MCF 10A (cell line): ENCODE data around the gene FAR1. TPM values are rescaled to one million over a fixed set of nuclear protein-coding genes. Genes with fewer than 3 reads are reported as not detected.
"Not testable (repeated sequence)": the region's sequence is repeated elsewhere in the genome, so short reads cannot be mapped to it uniquely, and the experiment has no call there.

Experiments
- BruUV-seq: library from RNA; stranded (reverse); fragments of 400-500 nt; replicated peaks from 2 replicates; lab custom pipeline; 2021; lab: Mats Ljungman, UMichigan
- CTCF ChIA-PET: fragments of 300-600 bp; sonication (Branson Sonifier 250); formaldehyde crosslinking; extraction: SDS; loops from one replicate; lab custom pipeline; 2021; ENCODE audit warnings: antibody characterized with exemption, inconsistent platforms; lab: Yijun Ruan, JAX
- POLR2A ChIA-PET: fragments of 300-600, 350-650 bp; sonication (Branson Sonifier 250); formaldehyde crosslinking; extraction: SDS; loops from one replicate; lab custom pipeline; 2020; ENCODE audit warnings: antibody characterized with exemption, inconsistent platforms; lab: Yijun Ruan, JAX
- DNase-seq: peaks from one replicate; pipeline ENCODE4 v3.0.0-alpha.2; 2018; ENCODE audit not compliant: unreplicated experiment
- H3K27ac Mint-ChIP-seq: one replicate; pipeline ENCODE4 v1.8.0; 2022; ENCODE audit warnings: mild to moderate bottlenecking, low read depth, mixed read lengths; ENCODE audit not compliant: unreplicated experiment
- H3K27me3 Mint-ChIP-seq: one replicate; pipeline ENCODE4 v1.8.0; 2022; ENCODE audit warnings: mixed read lengths; ENCODE audit not compliant: insufficient read depth, unreplicated experiment
- H3K36me3 Mint-ChIP-seq: one replicate; pipeline ENCODE4 v1.8.0; 2022; ENCODE audit warnings: mild to moderate bottlenecking, moderate library complexity, mixed read lengths; ENCODE audit not compliant: insufficient read depth, unreplicated experiment
- H3K4me1 Mint-ChIP-seq: one replicate; pipeline ENCODE4 v1.8.0; 2022; ENCODE audit warnings: mixed read lengths; ENCODE audit not compliant: insufficient read depth, unreplicated experiment
- H3K4me3 Mint-ChIP-seq: one replicate; pipeline ENCODE4 v1.8.0; 2022; ENCODE audit warnings: mild to moderate bottlenecking, moderate library complexity, mixed read lengths; ENCODE audit not compliant: unreplicated experiment
- H3K9me3 Mint-ChIP-seq: one replicate; pipeline ENCODE4 v1.8.0; 2022; ENCODE audit warnings: mixed read lengths; ENCODE audit not compliant: unreplicated experiment
- intact Hi-C: fragments of 100-400 bp; cut with micrococcal nuclease; formaldehyde crosslinking; loops from 2 replicates; pipeline ENCODE4 v1.14.1; 2022
- total RNA-seq: library from RNA; stranded (reverse); gene quantifications from 2 replicates; pipeline ENCODE4 v1.2.3, GENCODE V29; 2022
- TF ChIP-seq, protein P1 (sequence below): fragments of 200-600 bp; IDR thresholded peaks from one replicate; pipeline ENCODE4 v1.8.0; 2022; ENCODE audit warnings: antibody characterized with exemption, mild to moderate bottlenecking; ENCODE audit not compliant: unreplicated experiment

FAR1 gene
- total RNA-seq, 1 experiment from 2014 or later = 112 TPM

DNA sequence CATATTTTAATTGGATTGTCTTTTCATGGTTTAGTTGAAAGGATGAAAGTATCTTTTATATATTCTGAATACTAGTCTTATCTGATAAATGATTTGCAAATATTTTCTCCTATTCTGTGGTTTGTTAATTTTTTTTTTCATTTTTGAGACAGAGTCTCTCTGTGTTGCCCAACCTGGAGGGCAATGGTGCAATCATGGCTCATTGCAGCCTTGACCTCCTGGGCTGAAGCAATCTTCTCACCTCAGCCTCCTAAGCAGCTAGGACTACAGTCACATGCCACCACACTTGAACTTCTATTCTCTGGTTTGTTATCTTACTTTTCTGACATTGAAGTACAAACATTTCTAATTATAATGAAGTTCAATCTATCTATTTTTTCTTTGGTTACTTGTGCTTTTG is 30.0 kb upstream of the FAR1 start:
- TF ChIP-seq, protein P1, sequence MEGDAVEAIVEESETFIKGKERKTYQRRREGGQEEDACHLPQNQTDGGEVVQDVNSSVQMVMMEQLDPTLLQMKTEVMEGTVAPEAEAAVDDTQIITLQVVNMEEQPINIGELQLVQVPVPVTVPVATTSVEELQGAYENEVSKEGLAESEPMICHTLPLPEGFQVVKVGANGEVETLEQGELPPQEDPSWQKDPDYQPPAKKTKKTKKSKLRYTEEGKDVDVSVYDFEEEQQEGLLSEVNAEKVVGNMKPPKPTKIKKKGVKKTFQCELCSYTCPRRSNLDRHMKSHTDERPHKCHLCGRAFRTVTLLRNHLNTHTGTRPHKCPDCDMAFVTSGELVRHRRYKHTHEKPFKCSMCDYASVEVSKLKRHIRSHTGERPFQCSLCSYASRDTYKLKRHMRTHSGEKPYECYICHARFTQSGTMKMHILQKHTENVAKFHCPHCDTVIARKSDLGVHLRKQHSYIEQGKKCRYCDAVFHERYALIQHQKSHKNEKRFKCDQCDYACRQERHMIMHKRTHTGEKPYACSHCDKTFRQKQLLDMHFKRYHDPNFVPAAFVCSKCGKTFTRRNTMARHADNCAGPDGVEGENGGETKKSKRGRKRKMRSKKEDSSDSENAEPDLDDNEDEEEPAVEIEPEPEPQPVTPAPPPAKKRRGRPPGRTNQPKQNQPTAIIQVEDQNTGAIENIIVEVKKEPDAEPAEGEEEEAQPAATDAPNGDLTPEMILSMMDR = no peak
- Mint-ChIP-seq H3K9me3 (no peaks in the 10 kb centered on the region), H3K36me3 (no peaks in the 10 kb centered on the region), H3K27me3 (peaks cover 35% of the 10 kb centered on the region), H3K27ac (no peak overlapping the region), H3K4me3 (no peak overlapping the region), H3K4me1 (no peaks in the 10 kb centered on the region)
- BruUV-seq = no TSS peak
- intact Hi-C loops = no loop called here
- POLR2A ChIA-PET = interaction anchor here (0.5 kb wide), 1 partner anchor 23 kb away, joined by 4 read pairs; no protein-coding TSS in a partner anchor
- peak; percentile 16 for DNase-seq
- CTCF ChIA-PET = no interaction called here

DNA sequence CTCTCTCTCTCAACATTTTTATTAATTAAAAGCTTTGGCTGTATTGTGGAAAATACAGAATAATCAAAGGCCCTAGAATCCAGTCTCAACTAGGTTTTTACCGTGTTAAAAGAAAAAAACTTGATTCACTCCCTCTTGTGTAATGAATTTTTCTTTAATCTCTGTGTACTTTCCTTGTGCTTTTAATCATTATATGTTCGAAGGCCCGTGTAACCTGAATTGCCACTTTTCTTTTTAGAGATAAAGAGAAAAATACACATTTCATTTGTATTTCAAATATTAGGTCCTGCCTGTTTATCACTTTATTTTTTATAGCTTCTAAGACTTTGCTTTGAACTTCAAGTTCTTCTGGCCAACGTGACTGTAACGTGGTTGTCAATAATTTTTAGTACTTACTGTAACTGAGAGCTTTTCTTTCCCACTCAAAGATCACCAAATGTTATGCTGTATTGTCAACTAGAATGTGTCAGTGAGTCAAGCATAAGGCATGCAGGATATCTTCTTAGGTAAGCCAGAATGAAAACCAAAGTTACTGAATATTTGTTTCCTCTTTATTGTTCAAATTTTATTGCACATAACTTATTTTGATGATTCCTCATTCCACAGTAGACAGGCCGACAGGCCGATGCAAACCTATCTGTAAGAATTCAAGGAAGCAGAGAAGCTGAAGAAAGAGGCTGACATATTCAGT is 23.3 kb upstream of the FAR1 start:
- BruUV-seq = no TSS peak
- no peak for DNase-seq
- no peak overlapping the region for H3K4me3 Mint-ChIP-seq
- no peaks in the 10 kb centered on the region for H3K27me3 Mint-ChIP-seq
- no peaks in the 10 kb centered on the region for H3K36me3 Mint-ChIP-seq
- ChIA-PET POLR2A (interaction anchor here (1.1 to 1.8 kb wide), 2 partner anchors 22 to 24 kb away, joined by 3 to 5 read pairs; partner anchors contain the start of gene FAR1), CTCF (interaction anchor here (1.1 kb wide), 1 partner anchor 10 kb away, joined by 3 read pairs; no protein-coding TSS in a partner anchor)
- H3K9me3 Mint-ChIP-seq = no peaks in the 10 kb centered on the region
- intact Hi-C loops = no loop called here
- peaks cover 7% of the 10 kb centered on the region for H3K4me1 Mint-ChIP-seq
- TF ChIP-seq, protein P1 = no peak
- no peak overlapping the region for H3K27ac Mint-ChIP-seq

DNA sequence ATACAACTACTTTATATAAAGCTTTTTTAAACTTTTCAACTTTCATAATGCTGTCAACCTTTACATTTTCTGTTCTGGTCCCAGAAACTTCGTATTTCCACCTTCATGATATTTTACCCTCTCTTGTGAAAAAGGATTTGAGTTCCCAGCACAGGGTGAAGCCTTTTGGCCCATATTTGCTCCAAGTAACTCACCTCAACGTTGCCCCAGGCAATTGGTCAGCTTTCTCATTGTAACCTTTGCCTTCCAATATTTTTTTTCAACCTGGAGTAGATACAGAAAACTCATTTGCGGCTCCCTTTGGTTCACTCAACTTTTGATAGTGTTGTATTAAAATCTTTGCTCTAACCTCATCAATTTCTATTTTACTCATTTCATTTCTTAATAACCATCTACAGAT is 21.1 kb upstream of the FAR1 start:
- TF ChIP-seq, protein P1 = no peak
- peaks cover 7% of the 10 kb centered on the region for H3K4me1 Mint-ChIP-seq
- intact Hi-C loops = no loop called here
- no peak for DNase-seq
- BruUV-seq = no TSS peak
- no peak overlapping the region for H3K27ac Mint-ChIP-seq
- ChIA-PET CTCF (no interaction called here), POLR2A (interaction anchor here (0.8 to 1.8 kb wide), 2 partner anchors 11 to 20 kb away, joined by 3 to 4 read pairs; no protein-coding TSS in a partner anchor)
- H3K4me3 Mint-ChIP-seq = no peak overlapping the region
- H3K36me3 Mint-ChIP-seq = no peaks in the 10 kb centered on the region
- no peaks in the 10 kb centered on the region for H3K9me3 Mint-ChIP-seq
- peaks cover 5% of the 10 kb centered on the region for H3K27me3 Mint-ChIP-seq

DNA sequence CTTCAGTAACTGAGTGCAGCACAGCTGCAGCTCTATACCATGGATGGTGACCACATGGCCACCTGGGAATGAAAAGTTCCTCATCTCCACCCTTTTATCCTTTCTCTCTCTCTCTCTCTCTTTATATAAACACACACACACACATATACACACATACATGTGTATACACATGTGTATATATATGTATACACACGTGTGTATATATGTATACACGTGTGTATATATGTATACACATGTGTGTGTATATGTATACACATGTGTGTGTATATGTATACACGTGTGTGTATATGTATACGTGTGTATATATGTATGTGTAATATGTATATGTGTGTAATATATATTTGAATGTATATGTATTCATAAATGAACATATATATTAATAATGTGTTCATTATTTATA is 18.8 kb upstream of the FAR1 start:
- ChIA-PET CTCF (no interaction called here), POLR2A (interaction anchor here (0.6 kb wide), 1 partner anchor 488 kb away, joined by 3 read pairs; no protein-coding TSS in a partner anchor)
- BruUV-seq = no TSS peak
- no peak overlapping the region for H3K4me3 Mint-ChIP-seq
- peaks cover 28% of the 10 kb centered on the region for H3K27me3 Mint-ChIP-seq
- H3K4me1 Mint-ChIP-seq = peaks cover 7% of the 10 kb centered on the region
- no peaks in the 10 kb centered on the region for H3K36me3 Mint-ChIP-seq
- H3K9me3 Mint-ChIP-seq = no peaks in the 10 kb centered on the region
- no peak overlapping the region for H3K27ac Mint-ChIP-seq
- TF ChIP-seq, protein P1 = no peak
- DNase-seq = no peak
- intact Hi-C loops = no loop called here

DNA sequence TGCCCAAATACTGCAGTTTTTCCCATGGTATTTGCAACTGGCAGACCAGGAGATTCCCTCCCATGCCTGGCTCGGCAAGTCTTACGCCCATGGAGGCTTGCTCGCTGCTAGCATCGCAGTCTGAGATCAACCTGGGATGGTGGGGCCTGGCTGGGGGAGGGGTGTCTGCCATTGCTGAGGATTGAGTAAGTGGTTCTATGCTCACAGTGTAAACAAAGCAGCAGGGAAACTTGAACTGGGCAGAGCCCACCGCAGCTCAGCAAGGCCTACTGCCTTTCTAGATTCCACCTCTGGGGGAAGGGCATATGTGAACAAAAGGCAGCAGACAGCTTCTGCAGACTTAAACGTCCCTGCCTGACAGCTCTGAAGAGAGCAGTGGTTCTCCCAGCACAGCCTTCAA is 17.0 kb upstream of the FAR1 start:
- peaks cover 34% of the 10 kb centered on the region for H3K27me3 Mint-ChIP-seq
- H3K36me3 Mint-ChIP-seq, POLR2A ChIA-PET, BruUV-seq, H3K9me3 Mint-ChIP-seq, H3K4me3 Mint-ChIP-seq, CTCF ChIA-PET, H3K4me1 Mint-ChIP-seq, intact Hi-C loops, H3K27ac Mint-ChIP-seq, DNase-seq: not testable (repeated sequence)
